ENCODE data around the gene E2F3. TPM values are rescaled to one million over a fixed set of nuclear protein-coding genes. Genes with fewer than 3 reads are reported as not detected.

E2F3 gene
- total and polyA plus RNA-seq, 9 donors: 0.36 to 7.3 (median 2.7) TPM

DNA sequence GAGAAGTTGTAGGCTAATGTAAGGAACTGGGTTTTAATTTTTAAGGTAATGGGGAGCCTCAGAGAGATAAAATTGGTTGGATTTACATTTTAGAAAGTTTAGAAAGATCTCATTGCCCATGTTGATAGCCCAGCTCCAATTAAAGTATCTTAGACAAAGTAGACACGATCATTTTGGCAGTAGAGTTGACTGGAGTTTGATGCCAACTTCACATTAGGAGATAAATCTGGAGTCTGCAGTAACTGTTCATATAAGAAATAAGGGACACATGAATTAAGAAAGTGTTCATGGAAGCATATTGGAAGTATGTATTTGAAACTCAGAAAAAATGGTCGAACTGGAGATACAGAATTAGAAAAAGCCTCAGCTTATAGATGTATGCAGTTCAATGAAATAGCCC, 12.6 kb upstream of the E2F3 start:
- TF ChIP-seq POLR2A (IDR thresholded peaks at IDR 0.05) (no peak), EP300 (IDR thresholded peaks at IDR 0.05) (no peak)
- TF ChIP-seq, protein P1, sequence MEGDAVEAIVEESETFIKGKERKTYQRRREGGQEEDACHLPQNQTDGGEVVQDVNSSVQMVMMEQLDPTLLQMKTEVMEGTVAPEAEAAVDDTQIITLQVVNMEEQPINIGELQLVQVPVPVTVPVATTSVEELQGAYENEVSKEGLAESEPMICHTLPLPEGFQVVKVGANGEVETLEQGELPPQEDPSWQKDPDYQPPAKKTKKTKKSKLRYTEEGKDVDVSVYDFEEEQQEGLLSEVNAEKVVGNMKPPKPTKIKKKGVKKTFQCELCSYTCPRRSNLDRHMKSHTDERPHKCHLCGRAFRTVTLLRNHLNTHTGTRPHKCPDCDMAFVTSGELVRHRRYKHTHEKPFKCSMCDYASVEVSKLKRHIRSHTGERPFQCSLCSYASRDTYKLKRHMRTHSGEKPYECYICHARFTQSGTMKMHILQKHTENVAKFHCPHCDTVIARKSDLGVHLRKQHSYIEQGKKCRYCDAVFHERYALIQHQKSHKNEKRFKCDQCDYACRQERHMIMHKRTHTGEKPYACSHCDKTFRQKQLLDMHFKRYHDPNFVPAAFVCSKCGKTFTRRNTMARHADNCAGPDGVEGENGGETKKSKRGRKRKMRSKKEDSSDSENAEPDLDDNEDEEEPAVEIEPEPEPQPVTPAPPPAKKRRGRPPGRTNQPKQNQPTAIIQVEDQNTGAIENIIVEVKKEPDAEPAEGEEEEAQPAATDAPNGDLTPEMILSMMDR (IDR thresholded peaks at IDR 0.05): no peak
- intact Hi-C loops (cut with DNase I): no loop called here
- H3K36me3 ChIP-seq: no peaks in the 10 kb centered on the region
- no peak overlapping the region for H3K27ac ChIP-seq
- H3K4me3 ChIP-seq: no peak overlapping the region
- WGBS, 3 donors: 65 to 81% (median 70%) methylated on average over 2 of the region's 2 CpGs
- DNase-seq: no peak
- no peaks in the 10 kb centered on the region for H3K27me3 ChIP-seq
- no peaks in the 10 kb centered on the region for H3K4me1 ChIP-seq (ENCODE audit: insufficient read depth)
- H3K9me3 ChIP-seq: no peaks in the 10 kb centered on the region

DNA sequence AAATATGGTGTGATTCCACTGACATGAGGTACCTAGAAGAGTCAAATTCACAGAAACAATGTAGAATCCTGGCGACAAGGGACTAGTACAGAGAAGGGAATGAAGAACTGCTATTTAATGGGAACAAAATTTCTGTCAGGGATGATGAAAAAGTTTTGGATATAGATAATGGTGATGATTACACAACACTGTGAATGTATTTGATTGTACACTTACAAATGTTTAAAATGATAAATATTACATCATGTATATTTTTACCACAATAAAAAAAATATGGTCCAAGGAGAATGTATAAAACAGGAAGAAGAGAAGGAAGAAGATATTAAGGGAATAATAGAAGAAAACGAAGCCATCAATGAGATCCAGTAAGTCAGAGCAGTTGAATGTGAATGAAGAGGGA, 8.4 kb upstream of the E2F3 start:
- TF ChIP-seq POLR2A (IDR thresholded peaks at IDR 0.05) (no peak), EP300 (IDR thresholded peaks at IDR 0.05) (no peak)
- TF ChIP-seq, protein P1 (IDR thresholded peaks at IDR 0.05): no peak
- no peak for DNase-seq
- no peak overlapping the region for H3K4me3 ChIP-seq
- H3K36me3 ChIP-seq: no peaks in the 10 kb centered on the region
- intact Hi-C loops (cut with DNase I): no loop called here
- WGBS, 3 donors: 84 to 94% (median 89%) methylated on average over 2 of the region's 2 CpGs
- H3K4me1 ChIP-seq (ENCODE audit: insufficient read depth): no peaks in the 10 kb centered on the region
- no peaks in the 10 kb centered on the region for H3K27me3 ChIP-seq
- no peaks in the 10 kb centered on the region for H3K9me3 ChIP-seq
- H3K27ac ChIP-seq: no peak overlapping the region

DNA sequence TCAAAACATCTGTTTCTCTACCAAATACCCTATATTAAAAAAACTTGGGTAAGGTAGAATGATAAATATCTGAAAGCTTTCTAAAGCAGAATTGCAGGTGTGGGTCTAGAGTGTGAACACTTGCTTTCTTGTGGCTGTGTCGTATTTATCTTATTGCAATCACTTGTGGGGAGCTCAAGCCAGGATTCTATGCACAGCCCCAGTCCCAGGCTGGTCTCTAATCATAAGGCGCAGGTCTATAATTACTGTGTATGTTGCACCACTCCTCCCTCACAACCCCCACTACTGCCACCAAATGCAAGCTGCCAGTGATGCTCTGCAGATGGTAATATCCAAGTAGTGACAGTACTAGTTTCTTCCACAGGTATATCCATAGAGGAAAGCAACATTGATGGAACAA, 2.2 kb upstream of the E2F3 start:
- Histone ChIP-seq H3K36me3 (no peaks in the 10 kb centered on the region), H3K4me1 (ENCODE audit: insufficient read depth) (no peaks in the 10 kb centered on the region), H3K27ac (no peak overlapping the region), H3K9me3 (no peaks in the 10 kb centered on the region), H3K27me3 (no peaks in the 10 kb centered on the region), H3K4me3 (no peak overlapping the region)
- no peak for TF ChIP-seq EP300 (IDR thresholded peaks at IDR 0.05)
- no peak for TF ChIP-seq POLR2A (IDR thresholded peaks at IDR 0.05)
- TF ChIP-seq, protein P1 (IDR thresholded peaks at IDR 0.05): no peak
- WGBS, 3 donors: 73 to 77% (median 76%) methylated on average over 2 of the region's 2 CpGs
- DNase-seq: no peak
- intact Hi-C loops (cut with DNase I): no loop called here

DNA sequence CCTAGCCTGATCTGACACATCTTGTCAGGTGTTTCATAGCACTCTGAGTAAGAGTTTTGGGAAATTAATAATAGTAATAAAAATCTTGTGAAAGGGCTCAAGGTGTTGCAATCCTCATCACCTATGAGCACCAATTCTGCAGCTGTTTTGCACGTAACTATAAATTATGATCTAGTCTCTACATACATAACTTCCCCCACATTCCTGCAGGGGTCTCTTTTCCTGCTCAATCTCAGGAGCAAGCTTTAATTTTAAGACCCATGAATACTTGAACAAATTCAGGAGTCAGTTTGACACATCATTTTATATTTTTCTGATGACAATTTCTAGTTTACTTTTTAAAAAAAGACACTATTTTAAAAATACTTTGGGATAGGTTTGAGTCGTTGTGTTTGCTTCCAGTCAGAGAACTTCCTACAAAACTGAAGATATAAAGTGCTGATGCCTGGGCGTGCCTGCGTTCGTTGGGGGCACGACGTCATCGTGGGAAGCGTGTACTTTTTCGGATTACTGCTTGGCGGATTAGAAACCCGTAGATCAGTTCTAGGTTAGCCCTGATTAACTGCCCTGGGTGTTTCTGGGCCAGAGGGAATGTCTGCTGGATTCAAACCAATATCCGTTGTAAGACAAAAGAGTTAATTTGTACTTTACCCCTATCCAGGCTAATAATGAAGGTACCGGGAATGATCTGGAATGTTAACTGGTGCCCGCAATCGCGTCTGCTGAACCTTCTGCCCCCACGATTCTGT, 1.0 kb upstream of the E2F3 start:
- H3K27ac ChIP-seq: peak overlapping the region in 1 of 2 donors; percentile 19
- peak overlapping the region; percentile 54 for H3K4me3 ChIP-seq
- H3K4me1 ChIP-seq (ENCODE audit: insufficient read depth): no peaks in the 10 kb centered on the region
- H3K9me3 ChIP-seq: no peaks in the 10 kb centered on the region
- intact Hi-C loops (cut with DNase I): loop anchor here in 1 of 4 donors (10.0 kb wide), 1 partner anchor 124 kb away; no protein-coding TSS in a partner anchor
- H3K27me3 ChIP-seq: no peaks in the 10 kb centered on the region
- no peaks in the 10 kb centered on the region for H3K36me3 ChIP-seq
- TF ChIP-seq POLR2A (IDR thresholded peaks at IDR 0.05) (no peak), EP300 (IDR thresholded peaks at IDR 0.05) (no peak)
- TF ChIP-seq, protein P1 (IDR thresholded peaks at IDR 0.05): no peak
- WGBS, 3 donors: 1% methylated on average over 18 of the region's 18 CpGs
- DNase-seq: peak in 2 of 5 donors; percentile 25 to 44
